H9 (cell line): ENCODE results near the gene CABCOCO1. TPM values are rescaled to one million over a fixed set of nuclear protein-coding genes. Genes with fewer than 3 reads are reported as not detected.

Source experiments
- DNase-seq: peaks from one replicate; pipeline ENCODE4 v3.0.0-alpha.2; 2017
- H2AFZ ChIP-seq: one replicate; pipeline ENCODE4 v1.6.1; 2013; ENCODE audit warnings: mild to moderate bottlenecking, low read length, control low read depth, moderate library complexity
- H2AK5ac ChIP-seq: 2 replicates; pipeline ENCODE4 v1.6.1; 2013; ENCODE audit warnings: low read length, control low read depth, mixed read lengths; ENCODE audit not compliant: insufficient read length
- H2BK120ac ChIP-seq: one replicate; pipeline ENCODE4 v1.6.1; 2013; ENCODE audit warnings: low read depth, mild to moderate bottlenecking, low read length, control low read depth, inconsistent platforms; ENCODE audit not compliant: poor library complexity, severe bottlenecking
- H2BK12ac ChIP-seq: 2 replicates; pipeline ENCODE4 v1.6.1; 2013; ENCODE audit warnings: low read length, control low read depth, mixed read lengths, low read depth; ENCODE audit not compliant: insufficient read length
- H2BK15ac ChIP-seq: 2 replicates; pipeline ENCODE4 v1.6.1; 2013; ENCODE audit warnings: low read depth, low read length, control low read depth
- H2BK20ac ChIP-seq: one replicate; pipeline ENCODE4 v1.6.1; 2013; ENCODE audit warnings: low read depth, mild to moderate bottlenecking, low read length, control low read depth, inconsistent platforms; ENCODE audit not compliant: poor library complexity, severe bottlenecking
- H2BK5ac ChIP-seq: 2 replicates; pipeline ENCODE4 v1.6.1; 2013; ENCODE audit warnings: low read length, control low read depth, mixed read lengths; ENCODE audit not compliant: insufficient read length
- H3K14ac ChIP-seq: 2 replicates; pipeline ENCODE4 v1.6.1; 2013; ENCODE audit warnings: low read length, control low read depth; ENCODE audit not compliant: insufficient read depth
- H3K18ac ChIP-seq: 2 replicates; pipeline ENCODE4 v1.6.1; 2013; ENCODE audit warnings: low read depth, mild to moderate bottlenecking, mixed read lengths, low read length, control low read depth; ENCODE audit not compliant: insufficient read length
- H3K23ac ChIP-seq: 2 replicates; pipeline ENCODE4 v1.6.1; 2013; ENCODE audit warnings: low read length, control low read depth, mixed read lengths, low read depth; ENCODE audit not compliant: insufficient read length
- H3K23me2 ChIP-seq: 2 replicates; pipeline ENCODE4 v1.6.1; 2013; ENCODE audit warnings: low read depth, mild to moderate bottlenecking, mixed read lengths, low read length, control low read depth; ENCODE audit not compliant: insufficient read length, poor library complexity, severe bottlenecking
- H3K27ac ChIP-seq: 2 replicates; pipeline ENCODE4 v1.5.1; 2013; ENCODE audit warnings: low read length, control low read depth, mixed read lengths, low read depth; ENCODE audit not compliant: insufficient read length
- H3K27me3 ChIP-seq: 2 replicates; pipeline ENCODE4 v1.6.1; 2013; ENCODE audit warnings: low read length, control low read depth, inconsistent platforms; ENCODE audit not compliant: insufficient read depth
- H3K4ac ChIP-seq: 2 replicates; pipeline ENCODE4 v1.6.1; 2013; ENCODE audit warnings: low read depth, mild to moderate bottlenecking, control low read depth, inconsistent platforms, low read length, moderate library complexity
- H3K4me1 ChIP-seq: 2 replicates; pipeline ENCODE4 v1.6.1; 2013; ENCODE audit warnings: low read length, control low read depth, inconsistent platforms; ENCODE audit not compliant: insufficient read depth
- H3K4me2 ChIP-seq: 2 replicates; pipeline ENCODE4 v1.6.1; 2013; ENCODE audit warnings: low read length, control low read depth, mixed read lengths; ENCODE audit not compliant: insufficient read length, insufficient read depth
- H3K56ac ChIP-seq: 2 replicates; pipeline ENCODE4 v1.6.1; 2013; ENCODE audit warnings: low read depth, mild to moderate bottlenecking, mixed read lengths, low read length, control low read depth; ENCODE audit not compliant: insufficient read length
- H3K79me1 ChIP-seq: 2 replicates; pipeline ENCODE4 v1.6.1; 2013; ENCODE audit warnings: low read depth, mild to moderate bottlenecking, moderate library complexity, low read length, control low read depth, inconsistent platforms; ENCODE audit not compliant: insufficient read depth, poor library complexity, severe bottlenecking
- H3K79me2 ChIP-seq: 2 replicates; pipeline ENCODE4 v1.6.1; 2013; ENCODE audit warnings: low read length, control low read depth, inconsistent platforms; ENCODE audit not compliant: insufficient read depth
- H3K9ac ChIP-seq: 2 replicates; pipeline ENCODE4 v1.6.1; 2013; ENCODE audit warnings: low read length, control low read depth, mixed read lengths; ENCODE audit not compliant: insufficient read length; ENCODE audit errors: extremely low read depth
- H3K9me3 ChIP-seq: one replicate; pipeline ENCODE4 v1.6.1; 2013; ENCODE audit warnings: low read depth, low read length, inconsistent platforms; ENCODE audit not compliant: control insufficient read depth
- H3T11ph ChIP-seq: one replicate; pipeline ENCODE4 v1.6.1; 2013; ENCODE audit warnings: mild to moderate bottlenecking, low read length, control low read depth, inconsistent platforms
- H4K20me1 ChIP-seq: one replicate; pipeline ENCODE4 v1.6.1; 2013; ENCODE audit not compliant: control insufficient read depth, insufficient read length, insufficient read depth
- H4K5ac ChIP-seq: 2 replicates; pipeline ENCODE4 v1.6.1; 2013; ENCODE audit warnings: low read depth, mild to moderate bottlenecking, mixed read lengths, low read length, control low read depth; ENCODE audit not compliant: insufficient read length
- H4K8ac ChIP-seq: replicated peaks from 2 replicates; pipeline ENCODE4 v1.6.1; 2013; ENCODE audit warnings: low read length, control low read depth, mixed read lengths, low read depth; ENCODE audit not compliant: insufficient read length
- H4K91ac ChIP-seq: 2 replicates; pipeline ENCODE4 v1.6.1; 2013; ENCODE audit warnings: low read depth, mild to moderate bottlenecking, moderate library complexity, mixed read lengths, low read length, control low read depth; ENCODE audit not compliant: insufficient read length
- H3K27ac Mint-ChIP-seq, 3 experiments: 2 replicates in 2 of 3; 3 replicates in 1 of 3; pipeline ENCODE4 v1.8.0; 2020 to 2021; ENCODE audit warnings: mixed read lengths in 3 of 3, mild to moderate bottlenecking in 1 of 3, moderate library complexity in 1 of 3
- H3K27me3 Mint-ChIP-seq: 2 replicates; pipeline ENCODE4 v1.8.0; 2021; ENCODE audit warnings: low read depth, mild to moderate bottlenecking, moderate library complexity, mixed read lengths
- H3K36me3 Mint-ChIP-seq, 3 experiments: 2 replicates in 2 of 3; 3 replicates in 1 of 3; pipeline ENCODE4 v1.8.0; 2020 to 2021; ENCODE audit warnings: low read depth in 3 of 3, mixed read lengths in 3 of 3; ENCODE audit not compliant: insufficient read depth in 1 of 3
- H3K4me1 Mint-ChIP-seq, 2 experiments: 2 replicates each; pipeline ENCODE4 v1.8.0; 2020; ENCODE audit warnings: mixed read lengths in 2 of 2
- H3K4me3 Mint-ChIP-seq, 2 experiments: 2 replicates in 1 of 2; 3 replicates in 1 of 2; pipeline ENCODE4 v1.8.0; 2020 to 2021; ENCODE audit warnings: mild to moderate bottlenecking in 2 of 2, mixed read lengths in 2 of 2, moderate library complexity in 1 of 2
- H3K9me3 Mint-ChIP-seq, 2 experiments: 2 replicates in 1 of 2; 3 replicates in 1 of 2; pipeline ENCODE4 v1.8.0; 2020; ENCODE audit warnings: mild to moderate bottlenecking in 2 of 2, mixed read lengths in 2 of 2, moderate library complexity in 1 of 2
- CTCF ChIP-seq: fragments of 200-600 bp; sonication (generic); conservative IDR thresholded peaks from 3 replicates; pipeline ENCODE4 v1.8.0; 2021; ENCODE audit warnings: antibody characterized with exemption, mild to moderate bottlenecking
- total RNA-seq: library from RNA; stranded (reverse); gene quantifications from 2 replicates; pipeline ENCODE4 v1.2.1, GENCODE V29; 2021

The CABCOCO1 gene
- total RNA-seq, 1 experiment from 2014 or later: not detected

DNA sequence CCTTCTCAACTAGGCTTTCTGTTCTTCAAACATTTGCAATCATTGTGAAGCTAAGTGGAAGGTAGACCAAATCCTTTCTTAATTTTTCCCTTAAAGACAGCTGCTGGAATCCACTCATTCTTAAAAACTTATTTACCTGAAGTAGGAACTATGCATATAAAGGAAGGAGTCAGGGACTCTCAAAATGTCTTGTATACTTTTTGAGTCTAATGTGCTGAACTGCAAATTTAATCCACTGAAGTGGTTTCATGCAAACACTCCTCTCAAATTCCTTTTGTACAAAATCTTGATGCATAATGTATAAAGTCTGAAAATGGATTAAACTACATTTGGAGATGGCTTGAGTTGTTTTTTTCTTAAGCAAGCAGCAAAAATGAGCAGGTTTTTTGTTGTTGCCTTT, 118.0 kb downstream of the CABCOCO1 start:
- Mint-ChIP-seq H3K4me3 (no peak overlapping the region), H3K4me1 (peaks cover 7 to 9% of the 10 kb centered on the region in 2 experiments), H3K27ac (no peak overlapping the region), H3K27me3 (no peaks in the 10 kb centered on the region), H3K9me3 (no peaks in the 10 kb centered on the region), H3K36me3 (no peaks in the 10 kb centered on the region)
- Histone ChIP-seq H4K91ac (no peak overlapping the region), H2AK5ac (no peak overlapping the region), H3K23ac (no peak overlapping the region), H3K23me2 (no peaks in the 10 kb centered on the region), H3K9me3 (no peaks in the 10 kb centered on the region), H4K20me1 (no peaks in the 10 kb centered on the region), H2BK15ac (no peak overlapping the region), H3K27ac (no peak overlapping the region), H2BK5ac (no peak overlapping the region), H3K27me3 (no peaks in the 10 kb centered on the region), H3K14ac (no peak overlapping the region), H3K4me2 (no peak overlapping the region), H3T11ph (no peak overlapping the region), H3K9ac (no peak overlapping the region), H3K4ac (no peak overlapping the region), H2BK20ac (no peak overlapping the region), H2BK120ac (no peak overlapping the region), H3K79me1 (no peaks in the 10 kb centered on the region), H2BK12ac (no peak overlapping the region), H3K18ac (no peak overlapping the region), H4K5ac (no peak overlapping the region), H3K56ac (no peak overlapping the region), H2AFZ (no peak overlapping the region), H4K8ac (no peak overlapping the region), H3K4me1 (no peaks in the 10 kb centered on the region), H3K79me2 (no peaks in the 10 kb centered on the region)
- no peak for DNase-seq
- TF ChIP-seq CTCF: no peak
